ENCODE data around the gene NYNRIN.
"Not testable (repeated sequence)": the region's sequence is repeated elsewhere in the genome, so short reads cannot be mapped to it uniquely, and the experiment has no call there.

The NYNRIN gene

GRCh38 chr14:24398653-24399446 lies at the start of gene NYNRIN:
TSS of gene NYNRIN (plus strand) at chr14:24399003. CDS start at chr14:24399247, 244 bp downstream.
- no peak for DNase-seq

GRCh38 chr14:24349742-24350141 lies 49.1 kb upstream of the NYNRIN start:
- DNase-seq, result no peak

- DNase-seq, result no peak
These were observed 47.3 kb upstream of the NYNRIN start for GRCh38 chr14:24351517-24351916.

- no peak for DNase-seq
These were observed 45.0 kb upstream of the NYNRIN start for GRCh38 chr14:24353559-24354481.

- DNase-seq, result not testable (repeated sequence)
These were observed 44.3 kb upstream of the NYNRIN start for GRCh38 chr14:24354482-24354825.

- DNase-seq, result no peak
These were observed 43.8 kb upstream of the NYNRIN start for GRCh38 chr14:24355009-24355408.

- DNase-seq, result no peak
These were observed 42.6 kb upstream of the NYNRIN start for GRCh38 chr14:24356208-24356607.

- DNase-seq, result no peak
These were observed 38.5 kb upstream of the NYNRIN start for GRCh38 chr14:24360281-24360680.

- no peak for DNase-seq
These were observed 37.5 kb upstream of the NYNRIN start for GRCh38 chr14:24361326-24361725.

- no peak for DNase-seq
These were observed 36.4 kb upstream of the NYNRIN start for GRCh38 chr14:24362241-24362960.

GRCh38 chr14:24363401-24363800 lies 35.4 kb upstream of the NYNRIN start:
- DNase-seq, result no peak

GRCh38 chr14:24364841-24365240 lies 34.0 kb upstream of the NYNRIN start:
- DNase-seq, result no peak

- DNase-seq, result peak; percentile 77
These were observed 33.0 kb upstream of the NYNRIN start for GRCh38 chr14:24365600-24366412.

- peak; percentile 69 for DNase-seq
These were observed 32.4 kb upstream of the NYNRIN start for GRCh38 chr14:24366413-24366720.

GRCh38 chr14:24366721-24367513 lies 31.9 kb upstream of the NYNRIN start:
- DNase-seq, result peak; percentile 98

GRCh38 chr14:24367514-24368211 lies 31.1 kb upstream of the NYNRIN start, which contains the start of gene NFATC4:
TSS of gene NFATC4 (plus strand) at chr14:24368184. CDS start at chr14:24368341, 157 bp downstream.
- DNase-seq, result peak; percentile 61

- no peak for DNase-seq
These were observed 30.6 kb upstream of the NYNRIN start for GRCh38 chr14:24368212-24368561.

GRCh38 chr14:24368562-24369252 lies 30.1 kb upstream of the NYNRIN start:
- no peak for DNase-seq

GRCh38 chr14:24369463-24369862 lies 29.3 kb upstream of the NYNRIN start:
- DNase-seq, result no peak

All from NCI-H2029 treated with DMSO at 0.1 percent for 48 hours (cell line).